Endodermal cell (in vitro differentiated cells): ENCODE measurements around the gene MCHR2. TPM values are rescaled to one million over a fixed set of nuclear protein-coding genes. Genes with fewer than 3 reads are reported as not detected.
A peak's percentile ranks its signal among the peaks of the same experiment; 100 is the strongest.

Experiments used
- DNase-seq: peaks from one replicate; pipeline ENCODE4 v3.0.0-alpha.2; 2017
- H3K27ac ChIP-seq: 2 replicates; pipeline ENCODE4 v1.5.1; 2013; ENCODE audit warnings: mild to moderate bottlenecking, low read depth, low read length, moderate library complexity
- H3K27me3 ChIP-seq: 2 replicates; pipeline ENCODE4 v1.6.1; 2013; ENCODE audit warnings: mild to moderate bottlenecking, low read length, moderate library complexity; ENCODE audit not compliant: insufficient read depth, control insufficient read depth, poor library complexity, severe bottlenecking
- H3K36me3 ChIP-seq: 2 replicates; pipeline ENCODE4 v1.7.0; 2013; ENCODE audit warnings: mild to moderate bottlenecking, low read length, moderate library complexity; ENCODE audit not compliant: control insufficient read depth, insufficient read depth
- H3K4me1 ChIP-seq: one replicate; pipeline ENCODE4 v1.7.0; 2013; ENCODE audit warnings: low read length; ENCODE audit not compliant: control insufficient read depth, insufficient read depth
- H3K4me3 ChIP-seq: 2 replicates; pipeline ENCODE4 v1.5.1; 2013; ENCODE audit warnings: mild to moderate bottlenecking, low read length, moderate library complexity
- H3K9ac ChIP-seq: 2 replicates; pipeline ENCODE4 v1.6.1; 2013; ENCODE audit warnings: mild to moderate bottlenecking, low read length, moderate library complexity; ENCODE audit not compliant: poor library complexity, severe bottlenecking; ENCODE audit errors: extremely low read depth
- H3K9me3 ChIP-seq: 2 replicates; pipeline ENCODE4 v1.6.1; 2013; ENCODE audit warnings: mild to moderate bottlenecking, low read length, moderate library complexity; ENCODE audit not compliant: control insufficient read depth
- H3K27ac Mint-ChIP-seq: 2 replicates; pipeline ENCODE4 v1.8.0; 2020; ENCODE audit warnings: mixed read lengths
- H3K27me3 Mint-ChIP-seq: 2 replicates; pipeline ENCODE4 v1.8.0; 2021; ENCODE audit warnings: mild to moderate bottlenecking, mixed read lengths; ENCODE audit not compliant: insufficient read depth
- H3K36me3 Mint-ChIP-seq: 2 replicates; pipeline ENCODE4 v1.8.0; 2020; ENCODE audit warnings: low read depth, mixed read lengths
- H3K4me1 Mint-ChIP-seq: 2 replicates; pipeline ENCODE4 v1.8.0; 2020; ENCODE audit warnings: mixed read lengths
- H3K4me3 Mint-ChIP-seq: 2 replicates; pipeline ENCODE4 v1.8.0; 2020; ENCODE audit warnings: mild to moderate bottlenecking, moderate library complexity, mixed read lengths
- H3K9me3 Mint-ChIP-seq: 2 replicates; pipeline ENCODE4 v1.8.0; 2020; ENCODE audit warnings: mild to moderate bottlenecking, mixed read lengths
- WGBS, 2 experiments: methylation state at CpG; one replicate each; pipeline versions ENCODE4 v1.1.5 to v1.1.7; 2013; ENCODE audit warnings: missing lambda C conversion rate in 2 of 2, mixed read lengths in 1 of 2; ENCODE audit not compliant: insufficient coverage in 1 of 2, insufficient read length in 1 of 2; 5-methylcytosine and 5-hydroxymethylcytosine counted together
- total RNA-seq, 2 donors: library from RNA; stranded (reverse); fragmentation: NEBNext Ultra II Directional in 1 of 2; extraction: Animal tissue kit (Norgen Biotek cat#: 25700) in 1 of 2; gene quantifications; 2 replicates in 1 of 2; 3 replicates in 1 of 2; pipeline ENCODE4 v1.2.1, GENCODE V29; 2021
- TF ChIP-seq, protein P1 (sequence below): fragments of 200-600 bp; sonication (generic); conservative IDR thresholded peaks from 2 replicates; pipeline ENCODE4 v1.5.0; 2021; ENCODE audit warnings: antibody characterized with exemption, mild to moderate bottlenecking

MCHR2 gene
- total RNA-seq, 2 donors from 2014 or later = not detected

DNA sequence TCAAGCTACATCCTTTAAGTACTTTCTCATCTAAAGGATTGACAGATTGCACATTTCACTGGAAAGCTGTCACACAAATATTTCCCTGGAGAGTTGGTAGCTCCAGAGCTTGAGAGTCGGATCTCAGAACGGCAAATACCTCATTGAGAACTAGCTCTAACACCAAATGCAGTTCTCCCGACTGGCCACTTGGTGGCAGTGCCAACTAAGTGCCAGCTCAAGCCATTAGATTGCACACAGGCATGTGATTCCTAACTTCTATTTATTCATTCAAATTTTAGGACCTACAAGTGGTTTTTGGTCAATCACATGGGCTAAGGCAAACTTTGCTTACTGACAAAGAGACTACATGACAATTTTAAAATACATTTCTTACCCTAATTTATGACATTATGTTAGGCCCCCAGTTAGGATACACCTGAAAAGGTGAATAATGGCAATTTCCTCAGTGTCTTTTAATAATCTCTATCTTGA, 7.9 kb upstream of the MCHR2 start:
- TF ChIP-seq, protein P1, sequence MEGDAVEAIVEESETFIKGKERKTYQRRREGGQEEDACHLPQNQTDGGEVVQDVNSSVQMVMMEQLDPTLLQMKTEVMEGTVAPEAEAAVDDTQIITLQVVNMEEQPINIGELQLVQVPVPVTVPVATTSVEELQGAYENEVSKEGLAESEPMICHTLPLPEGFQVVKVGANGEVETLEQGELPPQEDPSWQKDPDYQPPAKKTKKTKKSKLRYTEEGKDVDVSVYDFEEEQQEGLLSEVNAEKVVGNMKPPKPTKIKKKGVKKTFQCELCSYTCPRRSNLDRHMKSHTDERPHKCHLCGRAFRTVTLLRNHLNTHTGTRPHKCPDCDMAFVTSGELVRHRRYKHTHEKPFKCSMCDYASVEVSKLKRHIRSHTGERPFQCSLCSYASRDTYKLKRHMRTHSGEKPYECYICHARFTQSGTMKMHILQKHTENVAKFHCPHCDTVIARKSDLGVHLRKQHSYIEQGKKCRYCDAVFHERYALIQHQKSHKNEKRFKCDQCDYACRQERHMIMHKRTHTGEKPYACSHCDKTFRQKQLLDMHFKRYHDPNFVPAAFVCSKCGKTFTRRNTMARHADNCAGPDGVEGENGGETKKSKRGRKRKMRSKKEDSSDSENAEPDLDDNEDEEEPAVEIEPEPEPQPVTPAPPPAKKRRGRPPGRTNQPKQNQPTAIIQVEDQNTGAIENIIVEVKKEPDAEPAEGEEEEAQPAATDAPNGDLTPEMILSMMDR = peak; percentile 91
- DNase-seq = peak; percentile 61
- no peaks in the 10 kb centered on the region for H3K36me3 Mint-ChIP-seq
- Histone ChIP-seq H3K9ac (no peak overlapping the region), H3K9me3 (no peaks in the 10 kb centered on the region), H3K27ac (no peak overlapping the region), H3K4me1 (no peaks in the 10 kb centered on the region), H3K4me3 (no peak overlapping the region), H3K27me3 (no peaks in the 10 kb centered on the region), H3K36me3 (no peaks in the 10 kb centered on the region)
- 29 to 30% methylated on average over 2 to 3 of the region's 3 CpGs for WGBS, 2 experiments
- no peak overlapping the region for H3K27ac Mint-ChIP-seq
- no peak overlapping the region for H3K4me3 Mint-ChIP-seq
- no peaks in the 10 kb centered on the region for H3K9me3 Mint-ChIP-seq
- H3K4me1 Mint-ChIP-seq = no peaks in the 10 kb centered on the region
- peaks cover 12% of the 10 kb centered on the region for H3K27me3 Mint-ChIP-seq

DNA sequence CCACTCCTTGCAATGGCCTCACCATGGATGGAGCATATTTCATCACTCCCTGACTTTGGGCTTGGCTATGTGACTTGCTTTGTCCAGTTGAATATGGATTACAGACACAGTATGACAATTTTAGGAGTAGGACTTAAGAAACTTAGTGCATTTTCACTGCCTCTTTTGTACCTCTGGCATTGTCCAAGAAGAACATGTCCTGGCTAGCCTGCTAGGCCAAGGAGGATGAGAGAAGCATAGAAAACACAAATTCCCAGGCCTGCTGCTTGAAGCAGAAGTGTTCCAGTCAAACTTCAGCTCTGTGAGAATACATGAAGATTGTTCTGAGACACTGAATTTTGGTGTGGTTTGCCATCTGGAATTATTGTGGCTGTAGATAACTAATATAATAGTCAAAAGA, 3.1 kb upstream of the MCHR2 start:
- H3K4me3 Mint-ChIP-seq = no peak overlapping the region
- H3K27ac ChIP-seq = no peak overlapping the region
- no peaks in the 10 kb centered on the region for H3K9me3 Mint-ChIP-seq
- no peak overlapping the region for H3K27ac Mint-ChIP-seq
- no peaks in the 10 kb centered on the region for H3K36me3 Mint-ChIP-seq
- H3K4me1 ChIP-seq = no peaks in the 10 kb centered on the region
- peaks cover 6% of the 10 kb centered on the region for H3K4me1 Mint-ChIP-seq
- no peak overlapping the region for H3K9ac ChIP-seq
- peaks cover 56% of the 10 kb centered on the region for H3K27me3 Mint-ChIP-seq
- no peak overlapping the region for H3K4me3 ChIP-seq
- no peaks in the 10 kb centered on the region for H3K36me3 ChIP-seq
- H3K9me3 ChIP-seq = no peaks in the 10 kb centered on the region
- TF ChIP-seq, protein P1 = no peak
- no peak for DNase-seq
- H3K27me3 ChIP-seq = peaks cover 36% of the 10 kb centered on the region

DNA sequence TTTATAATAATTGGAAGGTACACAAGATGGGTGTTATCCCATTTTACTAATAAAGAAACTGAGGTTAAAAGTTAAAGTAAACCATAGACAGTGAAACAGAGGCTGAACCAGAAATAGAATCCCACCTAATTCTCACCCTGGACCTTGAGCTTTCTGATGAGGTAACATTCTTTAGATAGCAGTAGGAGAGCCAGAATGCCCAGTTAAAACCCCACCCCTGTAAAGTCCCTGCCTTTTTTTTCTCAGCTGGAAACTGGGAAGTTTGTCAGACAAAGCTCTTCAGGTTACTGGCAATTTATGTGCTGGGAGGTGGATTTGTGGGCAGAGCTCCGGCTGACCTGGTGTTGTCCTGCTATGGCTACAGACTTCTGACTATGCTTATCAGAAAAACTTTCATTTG, 1.9 kb upstream of the MCHR2 start:
- peaks cover 65% of the 10 kb centered on the region for H3K27me3 Mint-ChIP-seq
- Histone ChIP-seq H3K36me3 (no peaks in the 10 kb centered on the region), H3K27me3 (peaks cover 44% of the 10 kb centered on the region), H3K9ac (no peak overlapping the region), H3K4me3 (no peak overlapping the region), H3K4me1 (no peaks in the 10 kb centered on the region), H3K27ac (no peak overlapping the region), H3K9me3 (no peaks in the 10 kb centered on the region)
- peaks cover 6% of the 10 kb centered on the region for H3K4me1 Mint-ChIP-seq
- no peak overlapping the region for H3K4me3 Mint-ChIP-seq
- WGBS, 2 experiments = 67 to 86% methylated on average over 1 of the region's 1 CpG
- no peak for DNase-seq
- TF ChIP-seq, protein P1 = no peak
- no peaks in the 10 kb centered on the region for H3K9me3 Mint-ChIP-seq
- H3K36me3 Mint-ChIP-seq = no peaks in the 10 kb centered on the region
- no peak overlapping the region for H3K27ac Mint-ChIP-seq
